MCF 10A (cell line): ENCODE results near the gene UVRAG. TPM values are rescaled to one million over a fixed set of nuclear protein-coding genes. Genes with fewer than 3 reads are reported as not detected.

Experiments
- BruUV-seq: library from RNA; stranded (reverse); fragments of 400-500 nt; replicated peaks from 2 replicates; lab custom pipeline; 2021; lab: Mats Ljungman, UMichigan
- CTCF ChIA-PET: fragments of 300-600 bp; sonication (Branson Sonifier 250); formaldehyde crosslinking; extraction: SDS; loops from one replicate; lab custom pipeline; 2021; ENCODE audit warnings: antibody characterized with exemption, inconsistent platforms; lab: Yijun Ruan, JAX
- POLR2A ChIA-PET: fragments of 300-600, 350-650 bp; sonication (Branson Sonifier 250); formaldehyde crosslinking; extraction: SDS; loops from one replicate; lab custom pipeline; 2020; ENCODE audit warnings: antibody characterized with exemption, inconsistent platforms; lab: Yijun Ruan, JAX
- DNase-seq: peaks from one replicate; pipeline ENCODE4 v3.0.0-alpha.2; 2018; ENCODE audit not compliant: unreplicated experiment
- H3K27ac Mint-ChIP-seq: one replicate; pipeline ENCODE4 v1.8.0; 2022; ENCODE audit warnings: mild to moderate bottlenecking, low read depth, mixed read lengths; ENCODE audit not compliant: unreplicated experiment
- H3K27me3 Mint-ChIP-seq: one replicate; pipeline ENCODE4 v1.8.0; 2022; ENCODE audit warnings: mixed read lengths; ENCODE audit not compliant: insufficient read depth, unreplicated experiment
- H3K36me3 Mint-ChIP-seq: one replicate; pipeline ENCODE4 v1.8.0; 2022; ENCODE audit warnings: mild to moderate bottlenecking, moderate library complexity, mixed read lengths; ENCODE audit not compliant: insufficient read depth, unreplicated experiment
- H3K4me1 Mint-ChIP-seq: one replicate; pipeline ENCODE4 v1.8.0; 2022; ENCODE audit warnings: mixed read lengths; ENCODE audit not compliant: insufficient read depth, unreplicated experiment
- H3K4me3 Mint-ChIP-seq: one replicate; pipeline ENCODE4 v1.8.0; 2022; ENCODE audit warnings: mild to moderate bottlenecking, moderate library complexity, mixed read lengths; ENCODE audit not compliant: unreplicated experiment
- H3K9me3 Mint-ChIP-seq: one replicate; pipeline ENCODE4 v1.8.0; 2022; ENCODE audit warnings: mixed read lengths; ENCODE audit not compliant: unreplicated experiment
- CTCF ChIP-seq: fragments of 200-600 bp; IDR thresholded peaks from one replicate; pipeline ENCODE4 v1.8.0; 2022; ENCODE audit warnings: antibody characterized with exemption, mild to moderate bottlenecking; ENCODE audit not compliant: unreplicated experiment
- intact Hi-C: fragments of 100-400 bp; cut with micrococcal nuclease; formaldehyde crosslinking; loops from 2 replicates; pipeline ENCODE4 v1.14.1; 2022
- total RNA-seq: library from RNA; stranded (reverse); gene quantifications from 2 replicates; pipeline ENCODE4 v1.2.3, GENCODE V29; 2022

Gene UVRAG
- total RNA-seq, 1 experiment from 2014 or later, result 12.4 TPM

- H3K27me3 Mint-ChIP-seq, result no peaks in the 10 kb centered on the region
- ChIA-PET CTCF (interaction anchor here (1.1 to 1.3 kb wide), 2 partner anchors 23 to 45 kb away, joined by 3 to 4 read pairs; no protein-coding TSS in a partner anchor), POLR2A (interaction anchor here (1.0 to 1.4 kb wide), 2 partner anchors 17 to 19 kb away, joined by 3 to 6 read pairs; no protein-coding TSS in a partner anchor)
- TF ChIP-seq CTCF, result no peak
- BruUV-seq, result no TSS peak
- H3K4me3 Mint-ChIP-seq, result no peak overlapping the region
- intact Hi-C loops, result no loop called here
- H3K36me3 Mint-ChIP-seq, result peaks cover 10% of the 10 kb centered on the region
- no peak for DNase-seq
- H3K9me3 Mint-ChIP-seq, result no peaks in the 10 kb centered on the region
- H3K27ac Mint-ChIP-seq, result no peak overlapping the region
- H3K4me1 Mint-ChIP-seq, result peaks cover 19% of the 10 kb centered on the region
Observed at GRCh38 chr11:75822541-75822940, 7.5 kb downstream of the UVRAG start.

GRCh38 chr11:75823415-75823814 lies 8.4 kb downstream of the UVRAG start:
- ChIA-PET CTCF (no interaction called here), POLR2A (interaction anchor here (1.0 to 2.1 kb wide), 3 partner anchors 9 to 18 kb away, joined by 3 to 6 read pairs (median 3); no protein-coding TSS in a partner anchor)
- H3K36me3 Mint-ChIP-seq, result peaks cover 10% of the 10 kb centered on the region
- H3K4me3 Mint-ChIP-seq, result no peak overlapping the region
- H3K27me3 Mint-ChIP-seq, result no peaks in the 10 kb centered on the region
- intact Hi-C loops, result no loop called here
- peaks cover 19% of the 10 kb centered on the region for H3K4me1 Mint-ChIP-seq
- no TSS peak for BruUV-seq
- DNase-seq, result no peak
- H3K9me3 Mint-ChIP-seq, result no peaks in the 10 kb centered on the region
- no peak overlapping the region for H3K27ac Mint-ChIP-seq
- no peak for TF ChIP-seq CTCF

GRCh38 chr11:75823946-75824345 lies 8.9 kb downstream of the UVRAG start:
- CTCF ChIA-PET, result no interaction called here
- H3K4me1 Mint-ChIP-seq, result peaks cover 19% of the 10 kb centered on the region
- BruUV-seq, result no TSS peak

More at GRCh38 chr11:75823946-75824345, 8.9 kb downstream of the UVRAG start:
- POLR2A ChIA-PET, result interaction anchor here (0.6 to 2.1 kb wide), 5 partner anchors 8 to 16 kb away, joined by 3 to 6 read pairs (median 3); no protein-coding TSS in a partner anchor
- Mint-ChIP-seq H3K27me3 (no peaks in the 10 kb centered on the region), H3K4me3 (no peak overlapping the region), H3K9me3 (no peaks in the 10 kb centered on the region), H3K27ac (no peak overlapping the region), H3K36me3 (peaks cover 10% of the 10 kb centered on the region)
- no peak for DNase-seq
- intact Hi-C loops, result no loop called here
- no peak for TF ChIP-seq CTCF
